ENCODE results near the gene MCC.

Gene MCC

DNA sequence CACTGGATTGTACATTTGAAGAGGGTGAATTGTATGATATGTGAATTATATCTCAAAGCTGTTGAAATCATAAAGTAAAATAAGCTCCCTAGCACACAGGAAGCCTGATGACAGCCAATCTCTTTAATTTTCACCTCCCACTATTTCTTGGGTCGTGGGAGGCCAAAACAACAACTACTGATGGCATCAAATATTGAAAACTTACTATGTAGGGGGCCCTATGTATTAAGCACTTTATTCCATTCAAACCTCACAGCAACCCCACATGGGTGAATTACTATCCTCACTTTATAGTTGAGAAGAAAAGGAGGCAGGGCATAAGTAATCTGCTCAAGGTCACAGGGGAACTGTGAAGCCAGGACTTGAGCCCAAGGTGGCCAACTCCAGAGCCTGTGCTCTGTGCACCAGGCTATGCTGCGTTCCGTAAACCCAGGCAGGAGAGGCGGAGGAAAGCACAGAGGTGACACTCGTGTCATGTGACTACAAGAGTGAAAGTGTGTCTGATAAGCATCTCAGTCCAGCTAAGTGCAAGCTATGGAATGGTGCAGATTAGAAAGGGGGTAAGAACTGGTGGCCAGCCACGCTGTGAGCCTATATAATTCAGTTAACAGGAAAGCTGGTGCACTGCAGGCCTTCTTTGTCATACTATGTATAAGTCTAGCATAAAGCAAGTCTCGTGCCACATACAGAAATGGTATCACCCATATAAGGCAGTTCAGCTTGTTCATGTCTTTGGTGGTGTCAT lies 290.6 kb downstream of the MCC start:
- no peak for TF ChIP-seq CTCF (conservative IDR thresholded peaks at IDR 0.05)
- H3K27ac ChIP-seq = no peak overlapping the region

DNA sequence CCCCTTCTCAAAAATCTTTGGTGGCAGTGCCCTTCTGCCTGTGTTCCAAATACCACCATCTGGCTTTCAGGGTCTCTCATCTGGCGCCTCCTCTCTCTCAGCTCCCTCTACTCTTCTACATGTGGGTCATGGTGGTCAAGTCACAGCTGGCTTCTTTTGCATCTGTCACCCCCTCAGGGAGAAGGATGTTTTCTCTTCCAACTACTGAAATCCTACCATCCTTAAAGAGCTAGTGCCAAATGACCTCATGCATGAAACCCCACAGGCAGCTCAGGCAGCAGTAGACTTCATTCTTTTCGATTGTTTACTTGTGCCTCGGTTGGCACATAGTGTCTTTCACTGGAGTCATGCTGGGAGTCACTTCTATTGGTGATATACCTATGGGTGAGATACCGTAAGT lies 292.5 kb downstream of the MCC start:
- H3K27ac ChIP-seq = no peak overlapping the region
- TF ChIP-seq CTCF (conservative IDR thresholded peaks at IDR 0.05) = no peak

DNA sequence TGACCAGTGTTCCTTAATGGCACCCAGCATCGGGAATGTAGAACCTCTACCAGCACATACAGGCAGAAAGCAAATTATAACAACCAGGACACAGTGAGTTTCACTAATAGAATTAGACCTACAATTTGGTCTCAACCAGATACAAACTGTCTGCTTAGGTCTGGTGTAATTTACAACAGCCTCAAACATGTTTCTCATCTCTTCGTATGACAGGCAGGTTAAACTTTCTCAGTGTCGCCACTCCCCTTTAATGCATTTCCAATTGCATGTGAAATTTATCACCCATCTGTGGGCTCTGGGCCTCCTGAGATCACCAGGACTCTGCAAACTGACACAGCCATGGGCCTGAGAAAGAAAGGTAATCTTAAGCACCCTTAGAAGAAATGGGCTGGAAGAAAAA lies 293.0 kb downstream of the MCC start:
- H3K27ac ChIP-seq = no peak overlapping the region
- TF ChIP-seq CTCF (conservative IDR thresholded peaks at IDR 0.05) = no peak

GRCh38 chr5:113194591-113194990 lies 293.7 kb downstream of the MCC start:
- no peak overlapping the region for H3K27ac ChIP-seq
- TF ChIP-seq CTCF (conservative IDR thresholded peaks at IDR 0.05) = no peak

GRCh38 chr5:113194125-113194524 lies 294.1 kb downstream of the MCC start:
- TF ChIP-seq CTCF (conservative IDR thresholded peaks at IDR 0.05) = no peak
- H3K27ac ChIP-seq = no peak overlapping the region

DNA sequence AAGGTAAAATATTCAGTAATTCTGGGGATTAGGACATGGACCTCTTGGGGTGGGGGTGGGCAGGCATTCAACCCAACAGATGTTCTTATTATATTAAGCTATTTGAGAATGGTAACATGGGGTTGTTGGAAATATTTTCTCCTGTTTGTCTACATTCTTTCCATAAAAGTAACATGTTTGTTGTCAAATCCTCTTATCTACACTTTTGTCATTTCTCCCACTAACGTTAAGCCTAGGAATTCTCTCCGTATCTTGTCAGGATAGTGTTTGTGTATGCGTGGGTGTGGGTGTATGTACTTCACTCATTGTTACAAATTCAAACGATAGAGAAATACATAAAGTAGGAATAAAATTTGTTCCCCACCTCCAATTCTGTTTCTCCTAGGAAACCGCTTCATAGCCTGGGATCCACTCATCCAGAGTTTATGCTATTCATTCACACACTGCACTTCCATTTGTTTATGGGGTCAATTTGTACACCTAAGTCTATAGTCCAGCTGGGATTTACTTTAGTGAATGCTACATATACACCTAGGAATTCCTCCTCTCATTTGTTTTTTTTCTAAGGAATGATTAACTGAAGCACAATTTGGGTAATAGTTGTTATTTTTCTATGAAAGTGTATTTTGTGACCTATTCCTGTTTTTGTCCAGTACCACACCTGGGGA lies 294.8 kb downstream of the MCC start:
- no peak overlapping the region for H3K27ac ChIP-seq
- TF ChIP-seq CTCF (conservative IDR thresholded peaks at IDR 0.05) = no peak

GRCh38 chr5:113192541-113192940 lies 295.7 kb downstream of the MCC start:
- no peak overlapping the region for H3K27ac ChIP-seq

More at GRCh38 chr5:113192541-113192940, 295.7 kb downstream of the MCC start:
- no peak for TF ChIP-seq CTCF (conservative IDR thresholded peaks at IDR 0.05)
